K562 (cell line): ENCODE measurements around the gene RANGAP1. TPM values are rescaled to one million over a fixed set of nuclear protein-coding genes. Genes with fewer than 3 reads are reported as not detected.
A peak's percentile ranks its signal among the peaks of the same experiment; 100 is the strongest.

Source experiments
- DMBX1 ChIP-seq: fragments of 250-450 bp; sonication (Bioruptor Pico); IDR thresholded peaks from 2 replicates; pipeline ENCODE4 v1.8.0; 2022; ENCODE audit warnings: inconsistent platforms, mild to moderate bottlenecking, moderate library complexity, borderline replicate concordance
- E2F3 ChIP-seq: fragments of 250-450 bp; sonication (Bioruptor Pico); IDR thresholded peaks from 2 replicates; pipeline ENCODE4 v1.4.0; 2020; ENCODE audit warnings: mild to moderate bottlenecking
- ETS1 ChIP-seq: conservative IDR thresholded peaks from 2 replicates; pipeline ENCODE4 v1.6.1; 2011; ENCODE audit warnings: low read depth, mild to moderate bottlenecking, low read length; ENCODE audit not compliant: control insufficient read depth
- HDAC2 ChIP-seq: fragments of 450-650 bp; IDR thresholded peaks from 2 replicates; pipeline ENCODE4 v1.6.1; 2016; ENCODE audit warnings: mild to moderate bottlenecking
- MYC ChIP-seq, 2 experiments: fragments of 250-450 bp in 1 of 2; sonication (Bioruptor Pico) in 1 of 2; IDR thresholded peaks; 2 replicates each; pipeline versions ENCODE4 v1.5.1 to v1.6.1; 2012 to 2021; ENCODE audit warnings: low read depth in 2 of 2, borderline replicate concordance in 1 of 2, improper control_type of control experiment in 1 of 2, low read length in 1 of 2, mild to moderate bottlenecking in 1 of 2, moderate library complexity in 1 of 2
- NR3C1 ChIP-seq: sonication (generic); formaldehyde crosslinking; IDR thresholded peaks from 2 replicates; pipeline ENCODE4 v1.8.1; 2022; ENCODE audit warnings: missing genetic modification reagents
- PBX2 ChIP-seq, 2 experiments: IDR thresholded peaks in 1 of 2; conservative IDR thresholded peaks in 1 of 2; 2 replicates each; pipeline ENCODE4 v1.6.1; 2016; ENCODE audit warnings: low read depth in 2 of 2, mild to moderate bottlenecking in 1 of 2, missing compliant biosample characterization in 1 of 2, missing genetic modification characterization in 1 of 2, moderate library complexity in 1 of 2
- PHF8 ChIP-seq: fragments of 200-600 bp; sonication (generic); IDR thresholded peaks from 2 replicates; pipeline ENCODE4 v1.6.1; 2012; ENCODE audit warnings: mixed run types, mild to moderate bottlenecking, inconsistent platforms, low read length, moderate library complexity, borderline replicate concordance
- RNF2 ChIP-seq: sonication (generic); IDR thresholded peaks from 2 replicates; pipeline ENCODE4 v1.6.1; 2016
- UBTF ChIP-seq, 2 experiments: IDR thresholded peaks; 2 replicates each; pipeline ENCODE4 v1.6.1; 2012; ENCODE audit warnings: improper control_type of control experiment in 2 of 2, low read depth in 2 of 2, low read length in 2 of 2, borderline replicate concordance in 1 of 2
- VEZF1 ChIP-seq: fragments of 200-800 bp; sonication (Bioruptor generic); IDR thresholded peaks from 2 replicates; pipeline ENCODE4 v1.6.1; 2017; ENCODE audit warnings: missing genetic modification characterization, missing compliant biosample characterization
- YY1 ChIP-seq, 3 experiments: IDR thresholded peaks; 2 replicates each; pipeline ENCODE4 v1.6.1; 2011; ENCODE audit warnings: low read length in 2 of 3, mild to moderate bottlenecking in 2 of 3, moderate library complexity in 2 of 3, borderline replicate concordance in 1 of 3, control low read depth in 1 of 3, low read depth in 1 of 3; ENCODE audit not compliant: insufficient read depth in 3 of 3, insufficient replicate concordance in 2 of 3, control insufficient read depth in 1 of 3, insufficient read length in 1 of 3; ENCODE audit errors: extremely low read depth in 1 of 3
- polyA plus RNA-seq, 8 experiments: library from polyadenylated mRNA; depleted of rRNA in 4 of 8; stranded (reverse) in 5 of 8; unstranded in 3 of 8; fragments of >200 nt; fragmentation: Nextera tagmentation in 2 of 8; fragmentation: Illumina TruSeq in 1 of 8; extraction: Ambion mirVana in 2 of 8; extraction: Trizol in 1 of 8; gene quantifications; 2 replicates each; pipeline versions ENCODE4 v1.2.1 to v1.2.3, GENCODE V29; 2011 to 2014; ENCODE audit warnings: inconsistent platforms in 1 of 8, missing spikeins in 1 of 8
- total RNA-seq, 7 experiments: library from RNA; depleted of rRNA in 6 of 7; stranded (reverse); fragments of >200 nt in 6 of 7; fragmentation: Illumina TruSeq in 2 of 7; extraction: Trizol in 2 of 7; gene quantifications; 2 replicates each; pipeline versions ENCODE4 v1.2.1 to v1.2.3, GENCODE V29; 2011 to 2021; ENCODE audit warnings: low replicate concordance in 1 of 7

Gene RANGAP1
- total and polyA plus RNA-seq, 9 of the 15 experiments (the other 6 are each of a cell fraction or from before 2014, with no cell fraction given): 2.1 to 104 (median 50.6) TPM

GRCh38 chr22:41285820-41286638 lies at the start of gene RANGAP1 (continued):
- TF ChIP-seq PBX2 (CRISPR knock-in tag; IDR thresholded peaks at IDR 0.05; ENCODE audit: low read depth) (no peak), PBX2 (tag; conservative IDR thresholded peaks at IDR 0.05; ENCODE audit: low read depth) (no peak), UBTF (IDR thresholded peaks at IDR 0.05; ENCODE audit: borderline replicate concordance in 1 of 2, low read depth in 2 of 2, low read length in 2 of 2) (peak in 1 of 2 experiments; percentile 15; a peak in 1 of 4 replicates), NR3C1 (CRISPR knock-in tag) (no peak; the same call in 1 of the 2 replicates), MYC (IDR thresholded peaks at IDR 0.05; ENCODE audit: low read depth, low read length) (peak; percentile 96), MYC (CRISPR knock-in tag; IDR thresholded peaks at IDR 0.05; ENCODE audit: borderline replicate concordance, low read depth) (peak; percentile 92), VEZF1 (peak; percentile 95), E2F3 (CRISPR knock-in tag) (0 out of 2 replicates have a peak, but pooled peaks have one; percentile 64), ETS1 (peak; percentile 90; the same call in 1 of the 2 replicates), YY1 (IDR thresholded peaks at IDR 0.05; ENCODE audit: borderline replicate concordance in 1 of 3, control insufficient read depth in 1 of 3, extremely low read depth in 1 of 3, insufficient read depth in 3 of 3, insufficient read length in 1 of 3, insufficient replicate concordance in 2 of 3, low read depth in 1 of 3, low read length in 2 of 3) (peak; percentile 41 to 93 (median 87)), PHF8 (peak; percentile 58; the same call in 1 of the 2 replicates), RNF2 (0 out of 2 replicates have a peak, but pooled peaks have one; percentile 1), HDAC2 (peak; percentile 26; the same call in 1 of the 2 replicates), DMBX1 (CRISPR knock-in tag) (0 out of 2 replicates have a peak, but pooled peaks have one; percentile 24)
